SK-N-SH (cell line): ENCODE results near the gene HEPACAM. TPM values are rescaled to one million over a fixed set of nuclear protein-coding genes. Genes with fewer than 3 reads are reported as not detected.

ENCODE experiments used
- CTCF ChIA-PET: fragments of 300-600, 350-600 bp; formaldehyde crosslinking; extraction: SDS; loops from one replicate; lab custom pipeline; 2021; lab: Yijun Ruan, JAX
- POLR2A ChIA-PET: fragments of 350-600 bp; sonication (Branson Sonifier 250); formaldehyde crosslinking; extraction: SDS; loops from one replicate; lab custom pipeline; 2020; ENCODE audit warnings: antibody characterized with exemption, inconsistent platforms; lab: Yijun Ruan, JAX
- DNase-seq: peaks from one replicate; pipeline ENCODE4 v3.0.0; 2012
- H2AFZ ChIP-seq: fragments of 200-600 bp; sonication (generic); 2 replicates; pipeline ENCODE4 v1.8.1; 2016; ENCODE audit warnings: antibody characterized with exemption, mild to moderate bottlenecking, low read depth
- H3F3A ChIP-seq: fragments of 200-600 bp; sonication (generic); replicated peaks from 2 replicates; pipeline ENCODE3; 2016; ENCODE audit warnings: antibody characterized with exemption, mild to moderate bottlenecking; ENCODE audit not compliant: insufficient read depth
- H3K27ac ChIP-seq, 2 experiments: fragments of 200-500 bp in 1 of 2; fragments of 200-600 bp in 1 of 2; sonication (Bioruptor generic) in 1 of 2; sonication (generic), shearing (Covaris generic) in 1 of 2; 2 replicates each; pipeline versions ENCODE4 v1.5.1 to v1.6.1; 2014 to 2016; ENCODE audit warnings: low read depth in 2 of 2, inconsistent platforms in 1 of 2, low read length in 1 of 2, mild to moderate bottlenecking in 1 of 2, mixed read lengths in 1 of 2
- H3K27me3 ChIP-seq: fragments of 200-600 bp; sonication (generic), shearing (Covaris generic); 2 replicates; pipeline ENCODE4 v1.6.1; 2016; ENCODE audit warnings: mixed run types; ENCODE audit not compliant: insufficient read depth
- H3K36me3 ChIP-seq, 2 experiments: fragments of 200-500 bp in 1 of 2; fragments of 200-600 bp in 1 of 2; sonication (Bioruptor generic) in 1 of 2; sonication (generic) in 1 of 2; replicated peaks in 1 of 2; 2 replicates each; pipeline versions ENCODE3 to v1.5.1; 2014 to 2016; ENCODE audit warnings: low read length in 1 of 2, mild to moderate bottlenecking in 1 of 2; ENCODE audit not compliant: insufficient read depth in 2 of 2, control insufficient read depth in 1 of 2
- H3K4me1 ChIP-seq, 2 experiments: fragments of 200-500 bp in 1 of 2; fragments of 200-600 bp in 1 of 2; sonication (Bioruptor generic) in 1 of 2; sonication (generic), shearing (Covaris generic) in 1 of 2; 2 replicates each; pipeline versions ENCODE4 v1.5.1 to v1.6.1; 2014 to 2016; ENCODE audit warnings: low read depth in 1 of 2, low read length in 1 of 2, mixed run types in 1 of 2; ENCODE audit not compliant: insufficient read depth in 2 of 2, control insufficient read depth in 1 of 2
- H3K4me2 ChIP-seq: fragments of 200-600 bp; sonication (generic), shearing (Covaris generic); 2 replicates; pipeline ENCODE4 v1.6.1; 2017; ENCODE audit warnings: mixed run types
- H3K4me3 ChIP-seq, 2 experiments: fragments of 200-500 bp in 1 of 2; fragments of 200-600 bp in 1 of 2; sonication (Bioruptor generic) in 1 of 2; sonication (generic), shearing (Covaris generic) in 1 of 2; 2 replicates each; pipeline versions ENCODE4 v1.5.1 to v1.8.1; 2014 to 2016; ENCODE audit warnings: low read depth in 2 of 2, inconsistent platforms in 1 of 2, low read length in 1 of 2, mild to moderate bottlenecking in 1 of 2, mixed read lengths in 1 of 2, moderate library complexity in 1 of 2
- H3K79me2 ChIP-seq: fragments of 200-600 bp; sonication (generic); 2 replicates; pipeline ENCODE4 v1.8.1; 2017; ENCODE audit warnings: mild to moderate bottlenecking; ENCODE audit not compliant: insufficient read depth
- H3K9ac ChIP-seq: fragments of 200-600 bp; sonication (generic); 2 replicates; pipeline ENCODE4 v1.6.1; 2017; ENCODE audit warnings: mixed run types
- H3K9me2 ChIP-seq: fragments of 200-600 bp; sonication (generic); 2 replicates; pipeline ENCODE4 v1.6.1; 2017; ENCODE audit warnings: mixed run types
- H3K9me3 ChIP-seq: fragments of 200-600 bp; sonication (generic); 2 replicates; pipeline ENCODE4 v1.6.1; 2017; ENCODE audit warnings: mixed run types, mild to moderate bottlenecking, moderate library complexity
- H4K20me1 ChIP-seq: fragments of 200-600 bp; sonication (generic); 2 replicates; pipeline ENCODE4 v1.6.1; 2017; ENCODE audit warnings: mild to moderate bottlenecking, mixed run types; ENCODE audit not compliant: insufficient read depth
- CHD2 ChIP-seq: fragments of 150-350 bp; IDR thresholded peaks from 2 replicates; pipeline ENCODE4 v1.6.1; 2018; ENCODE audit warnings: low read length; ENCODE audit not compliant: partially characterized antibody
- EP300 ChIP-seq, 2 experiments: IDR thresholded peaks; 2 replicates each; pipeline versions ENCODE4 v1.4.0 to v1.6.1; 2012; ENCODE audit warnings: borderline replicate concordance in 1 of 2, low read depth in 1 of 2, low read length in 1 of 2
- FOXJ3 ChIP-seq: sonication (generic); formaldehyde crosslinking; IDR thresholded peaks from 2 replicates; pipeline ENCODE4 v1.5.1; 2020; ENCODE audit warnings: mild to moderate bottlenecking, missing genetic modification reagents
- IRF3 ChIP-seq: fragments of 150-350 bp; IDR thresholded peaks from 2 replicates; pipeline ENCODE4 v1.6.1; 2016; ENCODE audit warnings: mild to moderate bottlenecking, low read depth, low read length
- POLR2AphosphoS5 ChIP-seq: IDR thresholded peaks from 2 replicates; pipeline ENCODE4 v1.6.1; 2012; ENCODE audit warnings: low read depth, low read length
- REST ChIP-seq: IDR thresholded peaks from 2 replicates; pipeline ENCODE4 v1.6.1; 2012; ENCODE audit warnings: mild to moderate bottlenecking, low read depth, low read length, moderate library complexity
- RXRA ChIP-seq: IDR thresholded peaks from 2 replicates; pipeline ENCODE4 v1.4.0; 2012; ENCODE audit warnings: low read depth, mild to moderate bottlenecking, borderline replicate concordance
- SIN3A ChIP-seq: IDR thresholded peaks from 2 replicates; pipeline ENCODE4 v1.6.1; 2012; ENCODE audit warnings: low read depth, mild to moderate bottlenecking, low read length, moderate library complexity, borderline replicate concordance
- SMC3 ChIP-seq: IDR thresholded peaks from 2 replicates; pipeline ENCODE4 v1.6.1; 2012; ENCODE audit warnings: low read depth, low read length, improper control_type of control experiment
- TEAD4 ChIP-seq: IDR thresholded peaks from 2 replicates; pipeline ENCODE4 v1.4.0; 2012; ENCODE audit warnings: mild to moderate bottlenecking, borderline replicate concordance; ENCODE audit not compliant: insufficient read depth
- WGBS: methylation state at CpG from one replicate; pipeline ENCODE4 v1.1.6; 2017; ENCODE audit warnings: low lambda C conversion rate; 5-methylcytosine and 5-hydroxymethylcytosine counted together
- polyA plus RNA-seq, 3 experiments: library from polyadenylated mRNA; depleted of rRNA; stranded (reverse); fragments of >200 nt; gene quantifications; 2 replicates each; pipeline ENCODE4 v1.2.3, GENCODE V29; 2012
- TF ChIP-seq, protein P1 (sequence below): IDR thresholded peaks from 2 replicates; pipeline ENCODE4; 2012
- TF ChIP-seq, protein P2 (sequence below): fragments of 150-350 bp; IDR thresholded peaks from 2 replicates; pipeline ENCODE4 v1.6.1; 2017; ENCODE audit warnings: antibody characterized with exemption, low read length, low read depth, borderline replicate concordance

Gene HEPACAM
- polyA plus RNA-seq, 1 of the 3 experiments (the other 2 are of a cell fraction) = not detected

DNA sequence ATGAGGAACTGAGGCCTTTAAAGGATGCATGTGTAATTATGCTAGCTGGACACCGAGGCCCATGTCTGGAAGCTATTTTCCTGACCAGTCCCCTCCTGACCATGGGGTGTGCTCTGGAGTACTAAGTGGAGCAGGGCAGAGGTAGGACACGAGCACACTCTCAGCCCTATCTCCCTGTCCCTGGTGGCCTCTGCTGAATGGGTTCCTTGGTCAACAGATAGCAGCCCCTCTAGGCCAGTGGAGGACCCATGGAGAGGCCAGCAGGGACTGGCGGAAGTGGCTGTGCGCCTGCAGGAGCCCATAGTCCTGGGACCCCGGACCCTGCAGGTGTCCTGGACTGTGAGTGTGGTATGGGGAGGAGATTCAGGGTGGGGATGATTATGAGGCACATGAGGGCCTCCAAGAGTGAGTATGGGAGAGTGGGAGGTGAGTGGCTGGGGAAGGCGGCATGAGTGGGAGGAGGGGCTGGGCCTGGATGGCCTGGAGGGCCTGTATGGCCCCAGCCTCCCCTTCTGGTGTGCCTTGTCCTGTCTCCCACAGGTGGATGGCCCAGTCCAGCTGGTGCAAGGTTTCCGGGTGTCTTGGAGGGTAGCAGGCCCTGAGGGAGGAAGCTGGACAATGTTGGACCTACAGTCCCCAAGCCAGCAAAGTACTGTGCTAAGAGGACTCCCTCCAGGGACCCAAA lies 61.1 kb downstream of the HEPACAM start:
- Histone ChIP-seq H3K79me2 (no peaks in the 10 kb centered on the region; the same call in 1 of the 2 replicates), H3F3A (no peaks in the 10 kb centered on the region), H3K9ac (no peak overlapping the region), H3K9me3 (no peaks in the 10 kb centered on the region), H2AFZ (no peak overlapping the region), H3K27ac (no peak overlapping the region), H3K4me1 (peaks cover 0 to 17% of the 10 kb centered on the region in 2 experiments; a peak in 1 of 4 replicates), H4K20me1 (no peaks in the 10 kb centered on the region), H3K36me3 (no peaks in the 10 kb centered on the region), H3K4me3 (no peak overlapping the region), H3K27me3 (peaks cover 6% of the 10 kb centered on the region; the same call in 1 of the 2 replicates), H3K9me2 (no peaks in the 10 kb centered on the region), H3K4me2 (no peak overlapping the region)
- no peak for DNase-seq
- WGBS = 86% methylated on average over 6 of the region's 7 CpGs
- POLR2A ChIA-PET = no interaction called here
- TF ChIP-seq EP300 (IDR thresholded peaks at IDR 0.05; ENCODE audit: borderline replicate concordance in 1 of 2, low read depth in 1 of 2, low read length in 1 of 2) (no peak), POLR2AphosphoS5 (no peak), SMC3 (no peak), REST (no peak), RXRA (no peak), TEAD4 (no peak), IRF3 (no peak)
- TF ChIP-seq, protein P1, sequence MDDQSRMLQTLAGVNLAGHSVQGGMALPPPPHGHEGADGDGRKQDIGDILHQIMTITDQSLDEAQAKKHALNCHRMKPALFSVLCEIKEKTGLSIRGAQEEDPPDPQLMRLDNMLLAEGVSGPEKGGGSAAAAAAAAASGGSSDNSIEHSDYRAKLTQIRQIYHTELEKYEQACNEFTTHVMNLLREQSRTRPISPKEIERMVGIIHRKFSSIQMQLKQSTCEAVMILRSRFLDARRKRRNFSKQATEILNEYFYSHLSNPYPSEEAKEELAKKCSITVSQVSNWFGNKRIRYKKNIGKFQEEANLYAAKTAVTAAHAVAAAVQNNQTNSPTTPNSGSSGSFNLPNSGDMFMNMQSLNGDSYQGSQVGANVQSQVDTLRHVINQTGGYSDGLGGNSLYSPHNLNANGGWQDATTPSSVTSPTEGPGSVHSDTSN = no peak
- CTCF ChIA-PET = interaction anchor here (1.0 to 1.4 kb wide), 2 partner anchors 9 to 37 kb away, joined by 5 read pairs; no protein-coding TSS in a partner anchor

GRCh38 chr11:124873951-124874350 lies 61.9 kb downstream of the HEPACAM start:
- peaks cover 0 to 20% of the 10 kb centered on the region in 2 experiments; a peak in 1 of 4 replicates for H3K4me1 ChIP-seq
- CTCF ChIA-PET = interaction anchor here (1.4 kb wide), 1 partner anchor 36 kb away, joined by 5 read pairs; no protein-coding TSS in a partner anchor
- POLR2A ChIA-PET = no interaction called here
- no peak for TF ChIP-seq IRF3
- TF ChIP-seq SIN3A = no peak
- no peak for TF ChIP-seq FOXJ3 (CRISPR knock-in tag)
- TF ChIP-seq, protein P2, sequence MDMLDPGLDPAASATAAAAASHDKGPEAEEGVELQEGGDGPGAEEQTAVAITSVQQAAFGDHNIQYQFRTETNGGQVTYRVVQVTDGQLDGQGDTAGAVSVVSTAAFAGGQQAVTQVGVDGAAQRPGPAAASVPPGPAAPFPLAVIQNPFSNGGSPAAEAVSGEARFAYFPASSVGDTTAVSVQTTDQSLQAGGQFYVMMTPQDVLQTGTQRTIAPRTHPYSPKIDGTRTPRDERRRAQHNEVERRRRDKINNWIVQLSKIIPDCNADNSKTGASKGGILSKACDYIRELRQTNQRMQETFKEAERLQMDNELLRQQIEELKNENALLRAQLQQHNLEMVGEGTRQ = no peak
- TF ChIP-seq REST = no peak
- TF ChIP-seq CHD2 = no peak

More at GRCh38 chr11:124873951-124874350, 61.9 kb downstream of the HEPACAM start:
- 58% methylated on average over 2 of the region's 8 CpGs for WGBS
- Histone ChIP-seq H3K27me3 (peaks cover 7% of the 10 kb centered on the region), H2AFZ (no peak overlapping the region), H3K27ac (no peak overlapping the region), H3K9ac (no peak overlapping the region), H3K9me2 (no peaks in the 10 kb centered on the region), H3K9me3 (no peaks in the 10 kb centered on the region), H4K20me1 (no peaks in the 10 kb centered on the region), H3K79me2 (no peaks in the 10 kb centered on the region; the same call in 1 of the 2 replicates), H3K36me3 (no peaks in the 10 kb centered on the region), H3K4me3 (no peak overlapping the region), H3F3A (no peaks in the 10 kb centered on the region), H3K4me2 (no peak overlapping the region)
- no peak for DNase-seq
